Testis (tissue), 2 donors: ENCODE measurements around the gene GSKIP.

Source experiments
- POLR2A ChIP-seq: fragments of 450-650 bp; IDR thresholded peaks from one replicate; pipeline ENCODE4 v1.6.1; 2017; ENCODE audit warnings: antibody characterized with exemption, mild to moderate bottlenecking, moderate library complexity
- TF ChIP-seq, protein P1 (sequence below), 3 experiments: fragments of 450-650 bp in 2 of 3; fragments of 200-600 bp in 1 of 3; sonication (generic) in 1 of 3; IDR thresholded peaks; one replicate each; pipeline ENCODE4 v1.5.1; 2016 to 2019; ENCODE audit warnings: antibody characterized with exemption in 3 of 3, mild to moderate bottlenecking in 2 of 3, moderate library complexity in 1 of 3

DNA sequence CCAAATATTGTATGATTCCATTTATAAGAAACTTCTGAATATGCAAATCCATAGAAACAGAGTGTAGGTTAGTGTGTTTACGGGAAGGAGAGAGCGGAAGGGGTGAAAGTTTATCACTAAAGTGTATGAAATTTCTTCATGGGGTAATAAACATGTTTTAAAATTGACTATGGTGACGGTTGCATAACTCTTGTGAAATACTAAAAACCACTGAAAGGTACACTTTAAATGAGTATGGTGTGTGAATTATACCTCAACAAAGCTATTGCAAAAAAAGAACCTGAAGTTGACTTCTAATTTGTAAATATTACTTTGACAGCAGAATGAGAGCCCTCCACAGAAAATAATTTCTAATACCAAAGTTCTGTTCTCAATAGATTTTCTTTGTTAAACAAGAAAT lies 47.2 kb upstream of the GSKIP start:
- TF ChIP-seq, protein P1, sequence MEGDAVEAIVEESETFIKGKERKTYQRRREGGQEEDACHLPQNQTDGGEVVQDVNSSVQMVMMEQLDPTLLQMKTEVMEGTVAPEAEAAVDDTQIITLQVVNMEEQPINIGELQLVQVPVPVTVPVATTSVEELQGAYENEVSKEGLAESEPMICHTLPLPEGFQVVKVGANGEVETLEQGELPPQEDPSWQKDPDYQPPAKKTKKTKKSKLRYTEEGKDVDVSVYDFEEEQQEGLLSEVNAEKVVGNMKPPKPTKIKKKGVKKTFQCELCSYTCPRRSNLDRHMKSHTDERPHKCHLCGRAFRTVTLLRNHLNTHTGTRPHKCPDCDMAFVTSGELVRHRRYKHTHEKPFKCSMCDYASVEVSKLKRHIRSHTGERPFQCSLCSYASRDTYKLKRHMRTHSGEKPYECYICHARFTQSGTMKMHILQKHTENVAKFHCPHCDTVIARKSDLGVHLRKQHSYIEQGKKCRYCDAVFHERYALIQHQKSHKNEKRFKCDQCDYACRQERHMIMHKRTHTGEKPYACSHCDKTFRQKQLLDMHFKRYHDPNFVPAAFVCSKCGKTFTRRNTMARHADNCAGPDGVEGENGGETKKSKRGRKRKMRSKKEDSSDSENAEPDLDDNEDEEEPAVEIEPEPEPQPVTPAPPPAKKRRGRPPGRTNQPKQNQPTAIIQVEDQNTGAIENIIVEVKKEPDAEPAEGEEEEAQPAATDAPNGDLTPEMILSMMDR (IDR thresholded peaks at IDR 0.05), result no peak
- no peak for TF ChIP-seq POLR2A
